HEK293T (cell line): ENCODE data around the gene RCL1.

Experiments used
- BHLHE40 ChIP-seq: fragments of 450-650 bp; IDR thresholded peaks from 2 replicates; pipeline ENCODE4 v1.6.1; 2016; ENCODE audit warnings: mild to moderate bottlenecking, moderate library complexity, borderline replicate concordance
- FOXA1 ChIP-seq: fragments of 450-650 bp; IDR thresholded peaks from 2 replicates; pipeline ENCODE4 v1.6.1; 2016; ENCODE audit warnings: mild to moderate bottlenecking
- FOXK2 ChIP-seq: fragments of 450-650 bp; IDR thresholded peaks from 2 replicates; pipeline ENCODE4 v1.6.1; 2016; ENCODE audit warnings: mild to moderate bottlenecking
- SUZ12 ChIP-seq: fragments of 450-650 bp; IDR thresholded peaks from 2 replicates; pipeline ENCODE4 v1.6.1; 2016; ENCODE audit warnings: mild to moderate bottlenecking
- TARDBP ChIP-seq: fragments of 450-650 bp; IDR thresholded peaks from 2 replicates; pipeline ENCODE4 v1.6.1; 2016
- ZNF384 ChIP-seq: fragments of 450-650 bp; IDR thresholded peaks from 2 replicates; pipeline ENCODE4 v1.6.1; 2016

DNA sequence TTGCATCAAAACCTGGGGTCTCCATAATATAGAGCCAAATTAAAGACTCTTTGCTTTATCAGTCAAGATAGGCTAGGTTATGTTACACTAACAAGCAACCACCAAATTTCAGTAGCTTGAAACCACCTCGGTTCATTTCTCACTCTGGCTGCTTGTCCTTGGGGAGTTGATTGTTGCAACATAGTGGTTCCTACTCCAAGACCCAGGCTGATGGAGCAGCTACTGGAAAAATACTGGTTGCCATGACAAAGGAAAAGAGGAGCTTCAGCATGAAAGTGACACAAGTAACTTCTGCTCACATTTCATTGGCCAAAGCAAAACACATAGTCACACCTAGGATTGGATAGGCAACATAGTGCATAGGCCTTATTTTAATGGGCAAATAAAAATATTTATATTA lies 18.5 kb upstream of the RCL1 start:
- TF ChIP-seq FOXA1 (no peak), ZNF384 (no peak), BHLHE40 (no peak), FOXK2 (no peak), TARDBP (no peak), SUZ12 (no peak)
